ENCODE measurements around the gene GULP1. TPM values are rescaled to one million over a fixed set of nuclear protein-coding genes. Genes with fewer than 3 reads are reported as not detected.

The GULP1 gene
- total RNA-seq, 1 donor from 2014 or later: 2.6 TPM

DNA sequence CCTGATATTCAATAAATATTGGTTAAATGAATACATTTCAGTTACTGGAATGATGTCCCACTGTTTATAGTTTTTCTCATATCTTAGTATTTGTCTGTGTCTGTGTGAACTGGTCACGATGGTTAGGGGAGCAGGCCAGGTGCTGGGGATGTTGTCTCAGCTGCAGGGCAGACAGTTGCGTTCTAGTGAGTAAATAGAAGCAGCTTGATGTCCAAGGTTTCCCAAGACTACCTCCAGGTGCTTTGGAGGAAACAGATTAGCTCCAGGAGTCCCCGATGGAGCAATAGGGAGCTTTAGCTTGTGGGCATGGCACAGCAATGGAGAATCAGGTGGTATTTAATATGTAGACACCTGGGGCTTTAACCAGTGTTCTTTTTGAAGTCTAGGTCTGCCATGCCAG is 75.5 kb downstream of the GULP1 start:
- DNase-seq (ENCODE audit: low read depth in 2 of 2): no peak

DNA sequence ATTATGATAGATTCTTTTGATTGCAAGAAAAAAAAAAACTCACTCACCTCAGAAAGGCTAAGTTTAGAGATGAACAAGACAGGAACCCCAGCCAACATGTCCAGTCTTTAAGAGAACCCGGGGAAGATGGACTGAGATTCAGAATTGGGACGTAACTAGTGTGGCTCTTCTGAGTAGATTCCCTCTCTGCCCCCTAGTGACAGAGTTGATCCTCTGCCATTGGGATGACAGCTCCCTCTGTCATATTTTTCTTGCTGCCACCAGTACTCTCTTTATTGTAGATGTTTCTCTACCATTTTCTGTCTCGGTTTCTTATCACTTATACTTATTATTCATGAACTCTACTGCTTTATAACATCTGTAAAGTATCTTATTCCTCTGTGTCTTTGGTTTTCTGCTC is 77.7 kb downstream of the GULP1 start:
- DNase-seq (ENCODE audit: low read depth in 2 of 2): peak; percentile 50 to 79

DNA sequence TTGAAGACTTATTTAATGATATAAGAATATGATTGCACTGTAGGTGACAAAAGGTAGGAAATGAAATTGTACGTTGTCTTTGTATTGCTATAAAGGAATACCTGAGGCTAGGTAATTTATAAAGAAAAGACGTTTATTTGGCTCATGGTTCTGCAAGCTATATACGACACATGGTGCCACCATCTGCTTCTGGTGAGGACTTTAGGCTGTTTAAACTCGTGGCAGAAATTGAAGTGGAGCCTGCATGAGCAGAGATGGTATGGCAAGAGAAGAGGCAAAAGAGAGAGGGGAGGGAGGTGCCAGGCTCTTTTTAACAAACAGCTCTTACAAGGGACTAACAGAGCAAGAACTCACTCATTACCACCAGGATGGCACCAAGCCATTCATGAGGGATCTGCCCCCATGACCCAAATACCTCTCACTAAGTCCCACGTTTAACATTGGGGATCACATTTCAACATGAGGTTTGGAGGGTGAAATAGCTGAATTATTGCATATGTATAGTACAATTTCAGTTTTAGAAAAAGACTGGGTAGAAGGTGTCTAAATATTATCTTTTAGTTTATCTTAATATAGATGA is 86.8 kb downstream of the GULP1 start:
- DNase-seq (ENCODE audit: low read depth in 2 of 2): no peak

DNA sequence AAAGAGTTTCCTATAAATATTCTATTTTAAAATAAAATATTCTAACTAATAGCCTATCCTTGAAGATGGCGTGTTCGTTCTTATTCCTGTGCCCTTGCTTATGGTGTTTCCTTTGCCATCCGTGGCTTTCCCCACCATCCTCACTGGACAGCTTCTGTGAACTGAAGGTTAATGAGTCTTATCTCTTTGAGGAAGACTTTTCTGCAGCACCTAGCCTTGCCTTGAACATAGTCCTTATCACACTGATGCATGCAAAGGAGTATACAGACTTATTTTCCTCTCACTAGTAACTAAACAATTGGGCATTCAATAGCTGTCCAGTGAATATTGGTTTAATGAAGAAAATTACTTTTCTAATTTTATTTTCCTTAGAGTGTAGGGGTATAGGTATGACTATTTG is 88.1 kb downstream of the GULP1 start:
- no peak for DNase-seq (ENCODE audit: low read depth in 2 of 2)

DNA sequence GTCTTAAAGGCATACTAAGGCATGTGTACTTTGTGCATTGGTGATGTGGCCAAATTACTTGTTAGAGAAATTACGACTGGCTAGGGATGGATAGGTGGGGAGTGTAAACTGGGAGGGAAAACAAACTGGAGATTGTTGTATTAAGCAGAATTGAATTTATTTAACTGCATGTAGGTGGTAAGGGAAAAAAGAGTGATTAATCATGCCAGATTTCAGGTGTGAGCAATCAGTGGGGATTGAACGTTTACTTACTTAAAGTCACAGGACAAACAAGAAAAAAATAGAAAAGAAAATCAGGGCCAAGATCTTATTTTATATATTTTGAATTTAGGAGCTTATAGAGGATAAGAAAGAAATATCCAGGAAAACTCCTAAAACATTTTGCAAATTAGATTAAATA is 88.6 kb downstream of the GULP1 start:
- no peak for DNase-seq (ENCODE audit: low read depth in 2 of 2)

DNA sequence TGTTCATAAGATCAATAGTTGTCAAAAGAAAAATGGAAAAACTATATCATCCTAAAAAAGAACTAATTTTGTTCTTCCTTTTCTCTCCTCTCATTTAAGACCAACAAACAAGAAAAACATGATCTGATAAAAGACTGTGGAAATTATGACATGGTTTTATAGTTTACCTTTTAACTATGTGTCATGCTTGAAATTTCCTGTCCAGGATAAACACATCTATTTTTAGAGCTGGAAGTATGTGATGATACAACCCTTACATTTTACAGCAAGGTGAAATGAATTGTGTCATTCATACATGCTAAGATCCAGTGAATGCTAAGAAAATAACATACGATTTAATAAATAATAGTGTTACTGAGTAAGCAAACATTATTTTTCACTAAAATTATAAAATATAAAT is 89.9 kb downstream of the GULP1 start:
- peak; percentile 76 to 82 for DNase-seq (ENCODE audit: low read depth in 2 of 2)

DNA sequence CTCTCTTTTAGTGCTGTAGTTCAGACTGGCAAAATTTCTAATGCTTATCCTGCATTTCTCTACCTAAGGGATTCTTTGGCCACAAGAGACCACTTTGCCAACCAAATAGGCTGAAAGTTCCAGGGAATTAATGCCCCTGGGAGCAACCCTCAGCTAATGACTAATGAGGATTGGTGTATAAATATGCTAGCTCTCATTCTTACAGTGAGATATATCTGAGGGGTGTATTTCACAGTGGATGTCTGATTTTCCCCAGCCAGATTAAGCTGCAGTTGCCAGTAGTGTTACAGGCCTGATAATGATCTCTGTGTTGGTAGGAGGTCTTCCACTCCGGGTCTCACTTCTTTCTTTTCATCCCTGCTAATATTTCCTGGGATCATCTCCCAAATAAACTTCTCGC is 90.4 kb downstream of the GULP1 start:
- DNase-seq (ENCODE audit: low read depth in 2 of 2): peak in 1 of 2 donors; percentile 29

DNA sequence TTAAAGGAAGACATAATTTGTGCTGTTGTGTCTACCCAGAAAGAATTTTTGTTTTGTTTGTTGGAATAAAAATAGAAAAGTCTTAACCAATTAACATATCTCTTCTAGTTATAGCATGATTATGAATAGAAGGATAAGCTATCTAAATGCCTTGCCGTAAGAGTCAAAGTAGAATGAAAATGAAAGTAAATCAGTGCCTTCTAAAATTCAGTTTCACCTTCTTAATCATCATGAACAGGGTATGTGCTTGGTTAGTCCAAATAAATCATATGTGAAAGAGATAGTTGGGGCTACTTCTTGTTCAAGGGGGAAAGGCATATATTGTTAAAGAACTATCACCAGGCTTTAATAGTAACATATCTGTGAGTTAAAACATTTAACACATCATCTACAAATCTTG is 91.5 kb downstream of the GULP1 start:
- no peak for DNase-seq (ENCODE audit: low read depth in 2 of 2)

DNA sequence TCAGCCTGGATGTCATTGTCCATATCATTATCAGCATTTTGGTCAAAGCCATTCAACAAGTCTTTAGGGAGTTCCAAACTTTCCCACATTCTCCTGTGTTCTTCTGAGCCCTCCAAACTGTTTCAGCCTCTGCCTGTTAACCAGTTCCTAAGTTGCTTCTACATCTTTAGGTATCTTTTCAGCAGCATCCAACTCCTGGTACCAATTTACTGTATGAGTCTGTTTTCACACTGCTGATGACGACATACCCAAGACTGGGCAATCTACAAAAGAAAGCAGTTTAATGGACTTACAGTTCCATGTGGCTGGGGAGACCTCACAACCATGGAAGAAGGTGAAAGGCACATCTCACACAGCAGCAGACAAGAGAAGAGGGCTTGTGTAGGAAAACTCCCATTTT is 94.2 kb downstream of the GULP1 start:
- no peak for DNase-seq (ENCODE audit: low read depth in 2 of 2)

DNA sequence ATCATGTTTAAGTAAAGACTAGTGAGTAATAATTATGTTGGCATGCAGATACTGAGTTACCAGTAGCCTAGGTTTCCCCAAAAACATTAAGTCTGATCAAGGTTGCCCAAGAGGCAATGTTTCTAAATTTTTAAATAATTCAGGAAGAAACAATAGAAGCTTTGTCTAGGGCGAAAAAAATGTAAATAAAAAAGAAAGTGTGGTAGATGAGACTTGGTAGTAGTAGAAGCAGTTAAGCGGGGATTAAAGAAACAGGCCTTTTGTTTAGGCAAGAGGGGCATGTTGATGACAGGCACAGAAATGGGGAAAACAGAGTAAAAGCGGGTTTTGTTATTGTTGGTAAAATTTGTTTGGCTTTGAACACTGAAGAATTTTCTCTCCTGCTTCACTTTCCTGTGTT is 97.2 kb downstream of the GULP1 start:
- DNase-seq (ENCODE audit: low read depth in 2 of 2): no peak

DNA sequence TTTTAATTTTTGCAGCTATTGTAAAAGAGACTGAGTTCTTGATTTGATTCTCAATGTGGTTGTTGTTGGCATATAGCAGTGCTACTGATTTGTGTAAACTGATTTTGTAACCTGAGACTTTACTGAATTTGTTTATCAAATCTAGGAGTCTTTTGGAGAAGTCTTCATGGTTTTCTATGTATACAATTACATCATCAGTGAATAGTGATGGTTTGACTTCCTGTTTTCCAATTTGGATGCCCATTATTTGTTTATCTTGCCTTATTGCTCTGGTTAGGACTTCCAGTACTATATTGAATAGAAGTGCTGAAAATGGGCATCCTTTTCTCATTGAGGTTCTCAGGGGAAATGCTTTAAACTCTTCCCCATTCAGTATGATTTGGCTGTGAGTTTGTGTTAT is 99.7 kb downstream of the GULP1 start:
- DNase-seq (ENCODE audit: low read depth in 2 of 2): no peak

DNA sequence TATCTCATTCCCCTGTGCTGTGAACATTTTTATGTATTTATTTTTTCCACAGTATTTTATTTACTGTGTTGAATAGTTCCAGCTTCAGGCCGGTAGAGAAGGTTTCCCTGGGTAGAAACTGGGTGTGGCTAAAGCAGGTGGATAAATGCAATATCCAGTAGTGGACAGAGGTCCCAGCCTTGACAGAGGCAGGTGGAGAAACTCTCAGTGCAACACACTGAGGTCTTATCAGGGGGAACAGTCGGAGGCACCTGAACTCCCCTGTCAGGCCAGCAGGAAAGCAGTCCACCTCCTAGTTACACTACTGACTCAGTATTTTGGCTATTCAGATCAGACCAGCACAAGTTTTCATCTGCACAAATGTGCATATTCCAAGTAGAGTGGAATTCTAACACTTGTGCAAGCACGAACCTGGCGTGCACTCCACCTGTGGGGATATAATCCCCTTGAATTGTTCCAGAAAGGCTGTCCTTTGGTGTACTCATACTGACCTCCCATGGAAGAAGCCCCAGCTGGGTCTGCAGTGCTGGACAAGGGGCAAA is 103.3 kb downstream of the GULP1 start:
- DNase-seq (ENCODE audit: low read depth in 2 of 2): no peak

DNA sequence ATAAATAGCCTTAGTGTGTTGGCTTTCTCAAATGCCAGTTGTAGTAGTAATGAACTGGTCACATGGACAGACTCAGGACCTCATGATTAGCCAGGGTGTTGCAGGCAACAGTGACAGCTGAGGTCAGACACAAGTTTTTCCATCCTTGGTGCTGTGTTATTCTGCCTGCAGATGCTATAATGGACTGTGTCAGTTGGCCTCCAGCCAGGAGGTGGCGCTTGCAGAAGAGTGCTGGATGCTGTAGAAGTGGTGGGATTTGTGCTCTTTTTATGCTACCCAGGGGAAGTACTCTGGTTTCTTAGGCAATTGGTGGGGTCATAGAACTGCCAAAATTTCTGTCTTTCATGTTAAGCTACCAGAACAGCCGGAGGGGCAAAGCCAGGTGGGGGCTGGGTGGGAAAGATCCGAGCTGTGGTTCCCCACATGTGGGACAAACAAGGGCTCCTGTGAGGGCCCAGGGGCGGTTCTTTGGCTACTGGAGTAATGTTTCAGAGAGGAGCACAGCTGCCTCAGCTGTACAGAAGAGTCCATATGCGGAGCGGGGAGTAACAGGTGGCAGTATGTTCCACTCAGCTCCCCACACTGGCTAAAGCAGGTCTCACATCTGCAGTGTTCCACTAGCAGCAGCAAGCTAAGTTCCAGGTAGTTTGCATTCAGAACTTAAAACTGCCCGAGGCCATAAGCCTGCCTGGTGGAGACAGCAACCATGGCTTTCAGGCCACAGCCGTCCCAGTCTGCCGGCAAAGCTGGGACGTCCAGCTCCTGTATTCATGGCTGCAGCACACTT is 104.4 kb downstream of the GULP1 start:
- DNase-seq (ENCODE audit: low read depth in 2 of 2): no peak

DNA sequence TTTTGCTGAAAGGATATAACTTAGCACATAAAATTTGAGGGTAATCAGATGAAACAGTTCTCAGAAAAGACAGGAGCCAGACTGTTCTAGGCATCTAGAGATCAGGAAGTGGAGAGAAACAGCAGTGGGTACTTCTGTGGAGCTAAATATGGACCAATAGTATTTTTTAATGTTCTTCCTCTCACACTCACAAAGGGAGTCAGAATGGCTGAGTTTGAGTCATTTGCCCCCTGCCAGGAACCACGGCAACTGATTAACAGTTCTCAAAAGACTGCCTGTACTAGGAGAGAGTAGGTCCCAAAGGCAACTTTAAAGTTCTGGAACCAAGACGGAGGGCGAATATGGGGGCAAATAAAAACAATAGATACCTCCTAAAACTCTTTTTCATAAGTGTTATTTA is 107.5 kb downstream of the GULP1 start:
- DNase-seq (ENCODE audit: low read depth in 2 of 2): peak in 1 of 2 donors; percentile 12

DNA sequence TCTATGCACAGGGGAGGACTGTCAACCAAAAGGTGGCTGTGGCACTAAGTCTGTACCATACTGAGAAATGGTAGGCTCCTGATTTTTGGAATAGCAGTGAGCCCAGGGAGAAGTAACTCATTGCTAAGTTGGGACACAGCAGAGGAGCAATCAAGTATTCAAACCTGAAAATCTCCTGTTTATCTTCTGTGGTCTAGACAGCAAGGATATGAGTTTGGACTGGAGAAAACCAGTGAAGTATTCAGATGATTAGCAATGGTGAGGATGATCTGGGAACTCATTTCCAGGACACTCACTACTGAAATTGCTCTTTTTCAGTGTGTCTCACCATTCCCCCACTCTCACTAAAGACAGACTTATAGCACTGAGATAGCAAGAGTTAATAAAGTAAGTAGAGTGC is 112.0 kb downstream of the GULP1 start:
- DNase-seq (ENCODE audit: low read depth in 2 of 2): no peak

DNA sequence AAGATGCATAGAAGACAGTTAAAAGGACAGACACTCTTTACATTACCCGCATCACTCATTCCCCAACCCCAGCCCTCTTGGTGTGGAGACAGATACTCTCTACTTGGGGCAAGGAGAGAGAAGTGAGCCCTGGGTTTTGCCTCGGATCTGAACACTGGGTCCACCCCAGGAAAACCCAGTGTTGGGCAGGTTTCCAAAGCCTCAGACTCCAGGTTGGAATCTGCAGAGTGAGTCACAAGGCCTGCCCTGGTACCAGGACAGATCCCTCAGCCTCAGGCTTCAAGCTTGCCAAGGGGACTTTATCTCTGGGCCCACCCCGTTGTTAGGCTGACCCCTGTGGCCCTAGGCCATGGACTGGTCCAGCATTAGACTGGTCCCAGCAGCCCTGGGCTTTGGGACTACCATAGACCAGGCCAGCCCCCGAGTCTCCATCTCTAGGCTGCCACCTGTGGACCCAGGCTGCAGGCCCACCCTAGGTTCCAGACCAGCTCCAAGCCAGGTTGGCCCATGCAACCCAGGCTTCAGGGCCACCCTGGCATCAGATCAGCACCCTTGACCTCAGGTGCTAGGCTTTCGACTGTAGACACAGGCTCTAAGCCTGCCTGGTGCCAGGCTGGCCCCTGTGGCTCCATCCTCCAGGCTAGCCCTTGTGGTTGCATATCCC is 112.8 kb downstream of the GULP1 start:
- no peak for DNase-seq (ENCODE audit: low read depth in 2 of 2)

DNA sequence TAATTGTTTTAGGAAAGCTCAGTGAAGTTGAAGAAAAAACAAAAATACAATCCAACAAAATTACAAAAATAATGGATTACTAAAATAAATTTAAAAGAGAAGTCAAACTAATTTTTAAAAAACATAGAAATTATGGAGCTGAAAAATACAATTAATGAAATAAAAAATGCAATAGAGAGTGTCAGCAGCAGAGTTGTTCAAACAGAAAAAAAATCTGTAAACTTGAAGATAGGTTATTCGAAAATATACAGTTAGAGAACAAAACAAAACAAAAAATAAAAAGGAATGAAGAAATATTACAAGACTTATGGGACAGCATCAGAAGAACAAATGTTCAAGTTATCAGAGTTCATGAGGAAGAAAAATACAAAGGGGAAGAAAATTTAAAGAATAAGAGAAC is 114.7 kb downstream of the GULP1 start:
- DNase-seq (ENCODE audit: low read depth in 2 of 2): no peak

DNA sequence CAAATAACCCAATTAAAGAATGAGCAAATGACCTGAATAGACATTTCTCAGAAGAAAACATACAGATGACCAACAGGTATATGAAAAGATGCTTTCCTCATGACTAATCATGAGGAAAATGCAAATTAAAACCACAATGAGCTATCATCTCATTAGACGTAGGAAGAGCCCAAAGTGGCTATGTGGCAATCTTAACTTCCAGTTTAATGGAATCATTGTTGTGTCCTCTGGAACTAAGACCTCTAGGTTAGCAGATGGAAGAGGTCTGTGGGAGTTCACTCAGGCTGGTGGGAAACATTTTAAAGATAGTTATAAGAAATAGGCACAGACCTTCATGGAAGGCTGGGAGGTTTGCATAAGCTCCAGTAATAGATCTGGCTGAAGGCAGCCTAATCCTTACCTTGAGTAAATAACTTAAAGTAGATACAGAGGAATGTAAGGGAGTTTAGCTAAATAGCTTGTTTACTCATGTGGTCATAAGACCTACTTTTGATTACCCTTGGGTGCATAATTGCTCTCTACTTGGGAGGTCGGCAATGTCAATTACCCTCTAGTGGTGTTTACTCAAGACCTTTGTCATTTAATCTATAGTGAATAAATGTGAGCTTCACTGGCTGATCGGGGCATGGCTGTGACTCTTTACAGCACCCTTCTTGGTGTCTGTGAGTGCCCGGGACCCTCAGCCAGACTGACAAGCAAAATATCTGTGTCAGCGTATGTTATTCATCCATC is 119.0 kb downstream of the GULP1 start:
- DNase-seq (ENCODE audit: low read depth in 2 of 2): no peak

DNA sequence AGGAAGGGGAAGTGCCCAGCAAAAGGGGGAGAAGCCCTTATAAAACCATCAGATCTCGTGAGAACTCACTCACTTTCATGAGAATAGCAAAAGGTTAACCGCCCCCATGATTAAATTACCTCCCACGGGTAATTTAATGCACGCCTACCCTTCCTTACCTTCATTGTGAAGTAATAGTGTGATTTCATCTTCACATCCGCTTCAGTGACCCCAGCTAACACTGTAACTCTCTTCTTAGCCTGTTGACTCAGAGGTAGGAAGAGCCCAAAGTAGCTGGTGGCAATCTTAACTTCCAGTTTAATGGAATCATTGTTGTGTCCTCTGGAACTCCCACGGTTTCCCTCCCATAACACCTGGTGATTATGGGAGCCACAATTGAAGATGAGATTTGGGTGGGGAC is 120.5 kb downstream of the GULP1 start:
- no peak for DNase-seq (ENCODE audit: low read depth in 2 of 2)

DNA sequence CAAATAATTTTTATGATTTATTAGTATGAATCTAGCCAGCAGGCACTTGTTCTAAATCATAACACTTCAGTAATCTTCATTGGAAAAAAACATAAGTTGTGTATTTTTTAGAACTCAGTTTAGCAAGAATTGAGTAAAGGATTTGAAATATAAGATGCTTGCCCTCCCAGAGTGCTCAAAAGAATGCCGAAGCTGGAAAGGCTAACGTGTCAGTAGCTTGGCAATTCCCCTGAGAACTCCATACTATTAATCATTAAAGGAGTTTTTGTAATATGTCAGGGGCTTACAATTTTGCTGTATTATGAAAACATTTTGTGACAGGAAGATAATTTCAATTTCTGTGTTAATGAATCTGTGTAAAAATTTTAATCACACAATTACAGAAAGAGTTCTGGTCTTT is 122.7 kb downstream of the GULP1 start:
- no peak for DNase-seq (ENCODE audit: low read depth in 2 of 2)

DNA sequence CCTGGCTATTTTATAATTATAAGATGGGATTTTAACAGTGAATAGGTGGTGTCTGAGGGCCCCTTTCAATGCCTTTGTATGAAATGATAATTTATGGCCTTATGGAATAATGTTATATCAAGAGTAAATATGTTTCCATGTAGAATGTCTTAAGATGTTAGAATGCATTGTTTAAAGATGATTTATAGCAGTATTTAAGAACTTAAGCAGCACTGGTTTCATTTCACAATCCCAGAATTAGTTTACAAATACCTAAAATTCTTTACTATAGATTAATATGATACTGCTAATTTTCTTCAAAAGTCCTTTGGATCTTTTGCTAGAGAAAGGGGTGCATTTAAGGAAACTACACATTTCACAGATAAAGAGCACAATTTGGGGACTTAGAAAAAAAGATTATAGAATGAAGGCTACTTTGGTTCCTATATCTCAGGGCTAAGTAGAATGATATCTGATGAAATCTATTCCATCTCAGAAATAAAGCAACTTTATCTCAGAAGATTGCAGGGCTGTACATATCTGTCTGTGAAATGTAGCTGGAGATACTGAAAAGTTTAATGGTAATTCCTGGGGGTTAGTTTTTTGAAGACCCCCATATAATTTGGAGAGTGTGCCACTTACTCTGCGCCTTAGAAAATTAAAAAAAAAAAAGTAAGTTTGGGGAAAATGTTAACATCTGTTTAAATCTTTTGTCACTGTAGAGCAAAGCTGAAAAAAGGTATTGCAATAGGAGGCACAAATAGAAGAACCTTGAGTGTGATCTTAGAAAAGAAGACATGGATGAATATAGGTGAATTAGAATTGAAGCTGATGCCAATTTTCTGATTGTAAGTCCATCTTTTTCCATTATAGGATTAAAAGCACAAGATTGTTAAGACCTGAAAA is 123.4 kb downstream of the GULP1 start:
- DNase-seq (ENCODE audit: low read depth in 2 of 2): no peak
